CD8-positive, alpha-beta memory T cell (primary cell): ENCODE results near the gene MOB2. TPM values are rescaled to one million over a fixed set of nuclear protein-coding genes. Genes with fewer than 3 reads are reported as not detected.
A peak's percentile ranks its signal among the peaks of the same experiment; 100 is the strongest.

Experiments used
- CTCF ChIA-PET: fragments of 350-600 bp; sonication (Branson Sonifier 250); formaldehyde crosslinking; loops from one replicate; lab custom pipeline; 2021; ENCODE audit warnings: antibody characterized with exemption; lab: Charles Lee
- POLR2A ChIA-PET: fragments of 350-600 bp; sonication (Branson Sonifier 250); formaldehyde crosslinking; loops from one replicate; lab custom pipeline; 2021; ENCODE audit warnings: antibody characterized with exemption; lab: Charles Lee
- DNase-seq, 5 donors: peaks; one replicate each; pipeline versions ENCODE4 v3.0.0 to v3.0.0-alpha.2; 2020 to 2022; ENCODE audit warnings: mixed read lengths in 1 of 5
- H3K27ac ChIP-seq: one replicate; pipeline ENCODE4 v1.7.0; 2013; ENCODE audit warnings: low read depth, mild to moderate bottlenecking, low read length, moderate library complexity
- H3K27me3 ChIP-seq: 2 replicates; pipeline ENCODE4 v1.7.0; 2013; ENCODE audit warnings: low read length, mild to moderate bottlenecking; ENCODE audit not compliant: insufficient read depth, poor library complexity, severe bottlenecking
- H3K36me3 ChIP-seq: 2 replicates; pipeline ENCODE4 v1.7.0; 2013; ENCODE audit warnings: mild to moderate bottlenecking, low read length, moderate library complexity; ENCODE audit not compliant: insufficient read depth
- H3K4me1 ChIP-seq: 2 replicates; pipeline ENCODE4 v1.7.0; 2013; ENCODE audit warnings: mild to moderate bottlenecking, low read length, moderate library complexity; ENCODE audit not compliant: insufficient read depth
- H3K4me3 ChIP-seq: 2 replicates; pipeline ENCODE4 v1.7.0; 2013; ENCODE audit warnings: mild to moderate bottlenecking, low read length
- H3K9me3 ChIP-seq: 2 replicates; pipeline ENCODE4 v1.7.0; 2013; ENCODE audit warnings: mild to moderate bottlenecking, low read length
- H3K27ac Mint-ChIP-seq, 8 donors: one replicate each; pipeline ENCODE4 v1.8.0; 2020 to 2021; ENCODE audit warnings: mixed read lengths in 8 of 8, mild to moderate bottlenecking in 6 of 8, inconsistent platforms in 3 of 8, moderate library complexity in 3 of 8
- H3K27me3 Mint-ChIP-seq, 2 donors: one replicate each; pipeline ENCODE4 v1.8.0; 2020 to 2021; ENCODE audit warnings: mixed read lengths in 2 of 2, mild to moderate bottlenecking in 1 of 2, moderate library complexity in 1 of 2
- H3K36me3 Mint-ChIP-seq, 3 donors: one replicate each; pipeline ENCODE4 v1.8.0; 2020 to 2021; ENCODE audit warnings: mixed read lengths in 3 of 3, inconsistent platforms in 1 of 3, mild to moderate bottlenecking in 1 of 3
- H3K4me1 Mint-ChIP-seq, 3 donors: one replicate each; pipeline ENCODE4 v1.8.0; 2020 to 2021; ENCODE audit warnings: mixed read lengths in 3 of 3, inconsistent platforms in 1 of 3, mild to moderate bottlenecking in 1 of 3
- H3K4me3 Mint-ChIP-seq, 7 donors: one replicate each; pipeline ENCODE4 v1.8.0; 2020 to 2021; ENCODE audit warnings: mixed read lengths in 7 of 7, mild to moderate bottlenecking in 6 of 7, moderate library complexity in 4 of 7, inconsistent platforms in 2 of 7
- H3K9me3 Mint-ChIP-seq, 5 donors: one replicate each; pipeline ENCODE4 v1.8.0; 2020 to 2022; ENCODE audit warnings: mixed read lengths in 5 of 5, mild to moderate bottlenecking in 3 of 5, moderate library complexity in 2 of 5, inconsistent platforms in 1 of 5
- polyA plus RNA-seq: library from polyadenylated mRNA; unstranded; fragments of 300-500 nt; fragmentation: Illumina TruSeq; gene quantifications from one replicate; pipeline ENCODE4 v1.2.3, GENCODE V29; 2021
- total RNA-seq, 2 experiments: library from RNA; stranded (reverse); gene quantifications; one replicate each; pipeline ENCODE4 v1.2.3, GENCODE V29; 2021

Gene MOB2, protein sequence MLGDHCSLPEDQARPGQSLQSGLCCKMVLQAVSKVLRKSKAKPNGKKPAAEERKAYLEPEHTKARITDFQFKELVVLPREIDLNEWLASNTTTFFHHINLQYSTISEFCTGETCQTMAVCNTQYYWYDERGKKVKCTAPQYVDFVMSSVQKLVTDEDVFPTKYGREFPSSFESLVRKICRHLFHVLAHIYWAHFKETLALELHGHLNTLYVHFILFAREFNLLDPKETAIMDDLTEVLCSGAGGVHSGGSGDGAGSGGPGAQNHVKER
- 10 to 100 TPM; 26.6 to 28.7 TPM for total RNA-seq
- 67.4 TPM for polyA plus RNA-seq

DNA sequence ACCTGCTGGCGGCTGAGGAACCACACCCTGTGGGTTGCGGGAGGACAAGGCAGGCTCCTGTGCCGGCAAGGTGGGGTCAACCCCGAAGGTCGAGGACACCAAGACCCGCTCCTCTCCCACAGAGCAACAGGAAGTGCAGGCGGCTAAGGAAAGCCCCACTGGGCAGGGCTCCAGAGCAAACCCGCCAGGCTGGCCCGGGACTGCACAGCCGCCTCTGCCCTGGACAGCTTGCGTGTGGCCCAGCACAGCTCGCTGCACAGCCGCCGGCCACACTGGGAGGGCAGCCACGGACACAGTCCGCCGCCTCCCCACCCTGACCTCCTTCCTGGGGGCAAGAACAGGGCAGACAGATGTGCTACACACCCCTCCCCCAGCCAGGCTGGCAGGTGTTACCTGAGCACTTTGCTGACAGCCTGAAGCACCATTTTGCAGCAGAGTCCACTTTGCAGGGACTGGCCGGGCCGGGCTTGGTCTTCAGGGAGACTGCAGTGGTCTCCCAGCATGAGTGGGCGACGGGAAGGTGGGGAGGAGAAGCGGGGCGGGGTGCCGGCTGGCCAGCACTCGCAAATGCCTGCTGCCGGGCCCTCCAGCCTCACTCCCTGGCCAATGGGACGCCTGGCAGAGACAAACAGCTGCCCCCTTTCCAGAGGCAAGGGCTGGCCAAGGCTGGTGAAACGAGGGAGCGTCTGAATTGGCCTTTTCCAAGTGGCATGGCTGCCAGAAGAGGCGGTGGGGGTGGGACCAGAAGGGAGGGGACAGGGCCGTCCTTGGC, at the start of gene MOB2:
MOB2 (minus strand) TSS at position 726 of the 772 bp plus-strand sequence; CDS start at position 503, 223 bp downstream.
- ChIA-PET CTCF (no interaction called here), POLR2A (no interaction called here)
- Histone ChIP-seq H3K36me3 (no peaks in the 10 kb centered on the region), H3K4me3 (no peak within 1 kb of the TSS), H3K9me3 (no peaks in the 10 kb centered on the region), H3K4me1 (peaks cover 23% of the 10 kb centered on the region), H3K27me3 (no peaks in the 10 kb centered on the region), H3K27ac (no peak within 1 kb of the TSS)
- H3K9me3 Mint-ChIP-seq = peaks cover 0 to 1% (median 0%) of the 10 kb centered on the region in 5 donors
- no peaks in the 10 kb centered on the region for H3K27me3 Mint-ChIP-seq
- H3K4me3 Mint-ChIP-seq = peak within 1 kb of the TSS in 3 of 7 donors; percentile 17 to 82 (median 31)
- H3K36me3 Mint-ChIP-seq = peaks cover 0 to 27% (median 3%) of the 10 kb centered on the region in 3 donors
- H3K4me1 Mint-ChIP-seq = peaks cover 21 to 55% (median 28%) of the 10 kb centered on the region in 3 donors
- peak in 1 of 5 donors; percentile 43 for DNase-seq
- H3K27ac Mint-ChIP-seq = peak within 1 kb of the TSS in 4 of 8 donors; percentile 33 to 52 (median 38)

DNA sequence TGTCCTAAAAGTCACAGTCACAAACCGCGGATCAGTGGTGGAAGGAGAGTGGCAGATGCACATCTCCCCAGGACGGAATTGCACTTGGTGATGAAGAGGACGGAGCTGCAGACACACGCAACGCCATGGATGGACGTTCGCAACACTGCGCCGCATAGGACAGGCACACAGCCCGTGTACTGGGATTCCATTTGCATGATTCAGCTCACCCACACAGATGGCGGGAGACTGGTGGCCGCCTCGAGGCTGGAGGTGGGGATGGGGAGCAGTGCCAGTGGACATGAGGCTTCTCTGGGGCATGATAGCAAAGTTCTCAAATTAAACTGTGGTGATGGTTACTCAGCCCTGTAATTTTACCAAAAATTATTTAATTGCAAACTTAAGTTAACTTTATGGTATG, 48.1 kb upstream of the MOB2 start:
- peaks cover 11% of the 10 kb centered on the region for H3K36me3 ChIP-seq
- ChIA-PET CTCF (no interaction called here), POLR2A (no interaction called here)
- H3K4me1 ChIP-seq = peaks cover 40% of the 10 kb centered on the region
- H3K27ac ChIP-seq = no peak overlapping the region
- H3K9me3 Mint-ChIP-seq = no peaks in the 10 kb centered on the region
- H3K27me3 Mint-ChIP-seq = peaks cover 0 to under 1% of the 10 kb centered on the region in 2 donors
- no peak for DNase-seq
- H3K27ac Mint-ChIP-seq = peak overlapping the region in 2 of 8 donors; percentile 39 to 58
- peaks cover 40 to 65% (median 45%) of the 10 kb centered on the region in 3 donors for H3K4me1 Mint-ChIP-seq
- no peaks in the 10 kb centered on the region for H3K9me3 ChIP-seq
- H3K36me3 Mint-ChIP-seq = peaks cover 0 to 52% (median 2%) of the 10 kb centered on the region in 3 donors
- peak overlapping the region in 3 of 7 donors; percentile 8 to 74 (median 32) for H3K4me3 Mint-ChIP-seq
- no peaks in the 10 kb centered on the region for H3K27me3 ChIP-seq
- H3K4me3 ChIP-seq = no peak overlapping the region

DNA sequence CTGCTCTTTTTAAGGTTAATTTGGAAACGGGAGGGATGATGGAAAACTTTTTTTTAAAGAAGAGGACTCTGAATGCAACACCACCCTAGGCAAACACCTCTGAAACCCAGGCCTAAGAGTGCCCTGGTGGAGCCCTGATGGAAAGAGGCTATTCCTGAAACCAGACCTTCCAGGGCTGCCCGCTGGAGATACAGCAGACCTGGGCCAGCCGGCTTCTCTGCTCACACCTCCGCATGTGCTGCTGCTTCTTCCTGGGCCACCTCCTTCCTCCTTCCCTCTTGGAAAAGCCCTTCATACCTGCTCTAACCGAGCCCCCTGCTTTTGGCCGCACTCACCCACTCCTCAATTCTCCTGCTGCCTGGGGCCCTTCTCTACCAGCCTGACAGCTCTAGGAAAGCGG, 47.6 kb upstream of the MOB2 start:
- Mint-ChIP-seq H3K27me3 (no peaks in the 10 kb centered on the region), H3K36me3 (peaks cover 0 to 52% (median 2%) of the 10 kb centered on the region in 3 donors), H3K4me3 (peak overlapping the region in 1 of 7 donors; percentile 51), H3K9me3 (no peaks in the 10 kb centered on the region), H3K27ac (peak overlapping the region in 1 of 8 donors; percentile 58), H3K4me1 (peaks cover 45 to 68% (median 46%) of the 10 kb centered on the region in 3 donors)
- POLR2A ChIA-PET = no interaction called here
- H3K27me3 ChIP-seq = no peaks in the 10 kb centered on the region
- CTCF ChIA-PET = no interaction called here
- H3K36me3 ChIP-seq = peaks cover 11% of the 10 kb centered on the region
- H3K4me3 ChIP-seq = no peak overlapping the region
- no peaks in the 10 kb centered on the region for H3K9me3 ChIP-seq
- DNase-seq = no peak
- no peak overlapping the region for H3K27ac ChIP-seq
- peaks cover 40% of the 10 kb centered on the region for H3K4me1 ChIP-seq

DNA sequence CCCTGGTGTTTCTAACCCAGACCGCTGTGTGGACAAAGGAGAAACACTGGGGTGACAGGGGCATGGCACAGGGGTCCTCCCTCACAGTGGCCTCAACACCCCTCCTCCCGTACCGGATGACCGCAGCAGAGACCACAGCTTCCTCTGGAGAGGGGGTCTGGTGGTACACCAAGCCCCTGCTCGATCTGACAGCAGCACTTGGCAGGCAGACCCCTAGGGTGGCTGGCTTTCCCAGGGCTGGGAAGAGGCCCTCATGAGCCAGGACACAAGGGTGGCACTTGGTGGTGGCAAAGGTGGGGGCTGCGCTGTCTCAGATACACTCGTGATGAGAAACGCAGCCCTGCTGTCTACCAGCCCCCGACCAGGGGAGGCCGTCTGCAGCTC, 46.8 kb upstream of the MOB2 start:
- ChIA-PET CTCF (no interaction called here), POLR2A (no interaction called here)
- peaks cover 11% of the 10 kb centered on the region for H3K36me3 ChIP-seq
- no peak overlapping the region for H3K4me3 ChIP-seq
- peaks cover 40% of the 10 kb centered on the region for H3K4me1 ChIP-seq
- no peaks in the 10 kb centered on the region for H3K27me3 ChIP-seq
- no peaks in the 10 kb centered on the region for H3K9me3 Mint-ChIP-seq
- H3K4me3 Mint-ChIP-seq = no peak overlapping the region
- peaks cover 0 to 52% (median 2%) of the 10 kb centered on the region in 3 donors for H3K36me3 Mint-ChIP-seq
- no peak overlapping the region for H3K27ac ChIP-seq
- no peaks in the 10 kb centered on the region for H3K9me3 ChIP-seq
- no peak overlapping the region for H3K27ac Mint-ChIP-seq
- H3K4me1 Mint-ChIP-seq = peaks cover 48 to 75% (median 53%) of the 10 kb centered on the region in 3 donors
- H3K27me3 Mint-ChIP-seq = no peaks in the 10 kb centered on the region
- no peak for DNase-seq

DNA sequence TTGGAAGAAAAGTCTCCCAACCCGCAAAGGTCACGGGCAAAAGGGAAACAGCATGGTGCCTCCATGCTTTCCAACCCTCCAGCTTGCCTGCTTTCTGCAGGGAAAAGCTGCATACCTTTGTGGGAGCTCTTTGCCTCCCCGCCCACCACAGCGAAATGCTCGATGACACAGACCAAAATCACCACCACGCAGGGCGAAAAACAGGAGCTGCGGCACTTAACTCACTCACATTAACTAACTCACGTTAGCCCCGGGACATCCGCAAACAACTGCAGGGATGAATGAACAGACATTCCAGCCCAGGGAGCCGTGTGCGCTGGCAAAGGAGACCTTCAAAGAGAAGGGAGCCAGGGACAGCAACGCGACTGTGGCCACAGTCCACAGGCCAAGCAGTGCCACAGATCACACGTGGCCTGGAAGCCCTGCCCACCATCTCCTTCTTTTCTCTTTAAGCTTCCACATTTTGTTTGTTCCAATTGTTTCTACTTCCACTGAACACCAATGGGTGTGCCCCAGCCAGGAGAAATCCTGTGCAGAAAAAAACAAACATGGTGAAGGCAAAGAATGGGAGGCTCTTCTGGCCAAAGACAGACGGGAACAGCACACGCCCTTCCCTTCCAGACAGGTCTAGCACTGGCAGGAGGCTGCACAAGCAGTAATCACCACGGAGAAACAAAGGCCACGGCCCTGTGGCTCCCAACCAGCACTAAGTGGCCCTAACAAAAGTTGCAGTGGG, 46.2 kb upstream of the MOB2 start:
- CTCF ChIA-PET = no interaction called here
- no peaks in the 10 kb centered on the region for H3K9me3 ChIP-seq
- Mint-ChIP-seq H3K27ac (no peak overlapping the region), H3K4me3 (no peak overlapping the region), H3K4me1 (peaks cover 54 to 81% (median 58%) of the 10 kb centered on the region in 3 donors), H3K36me3 (peaks cover 0 to 56% (median 2%) of the 10 kb centered on the region in 3 donors), H3K9me3 (no peaks in the 10 kb centered on the region), H3K27me3 (no peaks in the 10 kb centered on the region)
- no peak overlapping the region for H3K27ac ChIP-seq
- peaks cover 40% of the 10 kb centered on the region for H3K4me1 ChIP-seq
- no peak for DNase-seq
- peaks cover 11% of the 10 kb centered on the region for H3K36me3 ChIP-seq
- no peaks in the 10 kb centered on the region for H3K27me3 ChIP-seq
- POLR2A ChIA-PET = no interaction called here
- no peak overlapping the region for H3K4me3 ChIP-seq

DNA sequence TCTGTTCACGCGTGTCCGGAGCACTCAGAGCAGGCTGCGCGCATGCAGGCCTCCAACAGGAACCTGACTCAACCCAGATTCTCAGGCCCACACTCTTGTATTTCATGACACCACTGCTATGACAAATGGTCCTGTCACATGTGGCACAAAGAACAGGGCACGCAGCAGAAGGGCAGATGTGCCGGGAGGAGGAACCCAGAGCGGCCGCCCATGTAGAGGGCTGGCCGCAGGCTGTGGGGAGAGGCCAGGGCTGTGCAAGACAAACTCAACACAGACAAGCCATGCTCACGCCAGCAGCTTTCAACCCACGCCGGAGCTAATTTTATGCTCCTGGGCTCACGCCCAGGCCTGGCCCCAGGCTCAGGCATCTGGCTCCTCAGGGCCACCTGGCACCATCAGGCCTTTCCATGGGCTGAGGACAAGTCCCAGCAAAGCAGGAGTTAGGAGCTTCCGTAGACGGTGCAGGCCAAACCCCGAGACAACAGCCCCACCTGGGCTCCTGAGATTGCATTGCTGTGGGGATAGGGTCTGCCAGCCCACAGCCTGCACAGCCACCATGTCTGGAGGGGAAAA, 45.5 kb upstream of the MOB2 start:
- Histone ChIP-seq H3K4me3 (no peak overlapping the region), H3K9me3 (no peaks in the 10 kb centered on the region), H3K4me1 (peaks cover 40% of the 10 kb centered on the region), H3K36me3 (peaks cover 11% of the 10 kb centered on the region), H3K27me3 (no peaks in the 10 kb centered on the region), H3K27ac (no peak overlapping the region)
- Mint-ChIP-seq H3K27me3 (no peaks in the 10 kb centered on the region), H3K4me3 (no peak overlapping the region), H3K36me3 (peaks cover 0 to 53% (median 2%) of the 10 kb centered on the region in 3 donors), H3K27ac (peak overlapping the region in 1 of 8 donors; percentile 77), H3K4me1 (peaks cover 52 to 77% (median 54%) of the 10 kb centered on the region in 3 donors), H3K9me3 (no peaks in the 10 kb centered on the region)
- ChIA-PET CTCF (no interaction called here), POLR2A (no interaction called here)
- DNase-seq = no peak

DNA sequence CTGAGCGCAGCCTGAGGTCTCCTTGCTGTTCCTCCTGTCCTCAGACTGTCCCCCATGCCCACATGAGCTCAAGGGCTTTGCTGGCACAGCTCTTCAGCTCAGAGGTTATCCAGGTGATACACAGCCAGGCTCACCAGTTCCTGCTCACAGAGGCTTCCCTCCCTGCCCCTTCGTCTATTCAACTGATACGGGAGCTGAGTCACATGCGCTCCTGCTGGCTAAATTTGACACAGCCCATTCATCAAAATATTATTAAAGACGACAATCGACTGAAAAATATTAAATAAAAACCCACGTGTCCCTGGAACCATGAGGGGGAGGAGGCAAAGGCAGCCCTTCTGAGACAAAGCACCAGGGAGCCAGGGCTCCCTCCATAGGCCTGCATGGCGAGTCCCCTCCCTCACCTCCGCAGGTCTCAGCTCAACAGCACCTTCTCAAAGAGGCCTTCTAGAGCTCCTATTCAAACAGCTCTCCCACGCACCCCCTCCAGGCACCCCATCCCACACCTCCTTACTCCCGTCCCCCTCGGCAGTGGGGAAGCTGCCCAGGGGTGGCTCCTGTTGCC, 45.0 kb upstream of the MOB2 start:
- H3K27me3 ChIP-seq = no peaks in the 10 kb centered on the region
- Mint-ChIP-seq H3K36me3 (peaks cover 0 to 52% (median 2%) of the 10 kb centered on the region in 3 donors), H3K9me3 (no peaks in the 10 kb centered on the region), H3K4me3 (no peak overlapping the region), H3K27ac (peak overlapping the region in 2 of 8 donors; percentile 72 to 77), H3K27me3 (no peaks in the 10 kb centered on the region), H3K4me1 (peaks cover 49 to 75% (median 54%) of the 10 kb centered on the region in 3 donors)
- CTCF ChIA-PET = interaction anchor here (0.8 kb wide), 1 partner anchor 12 kb away, joined by 3 read pairs; no protein-coding TSS in a partner anchor
- no peak for DNase-seq
- no peak overlapping the region for H3K4me3 ChIP-seq
- peaks cover 11% of the 10 kb centered on the region for H3K36me3 ChIP-seq
- no peak overlapping the region for H3K27ac ChIP-seq
- POLR2A ChIA-PET = no interaction called here
- peaks cover 37% of the 10 kb centered on the region for H3K4me1 ChIP-seq
- no peaks in the 10 kb centered on the region for H3K9me3 ChIP-seq
